HG03025 (cell line): ENCODE measurements around the gene ARF1.

ENCODE experiments used
- ATAC-seq: cut with Tn5 transposase; IDR thresholded peaks from one replicate; pipeline ENCODE4 v1.9.1; 2021; ENCODE audit warnings: mild to moderate bottlenecking, moderate library complexity; ENCODE audit not compliant: unreplicated experiment, low FRiP score

ARF1 gene

GRCh38 chr1:228084325-228084724, 1.8 kb downstream of the ARF1 start:
- no peak for ATAC-seq

- no peak for ATAC-seq
Measured at GRCh38 chr1:228084797-228085196, 2.3 kb downstream of the ARF1 start.

GRCh38 chr1:228085287-228085951, 2.9 kb downstream of the ARF1 start:
- no peak for ATAC-seq

DNA sequence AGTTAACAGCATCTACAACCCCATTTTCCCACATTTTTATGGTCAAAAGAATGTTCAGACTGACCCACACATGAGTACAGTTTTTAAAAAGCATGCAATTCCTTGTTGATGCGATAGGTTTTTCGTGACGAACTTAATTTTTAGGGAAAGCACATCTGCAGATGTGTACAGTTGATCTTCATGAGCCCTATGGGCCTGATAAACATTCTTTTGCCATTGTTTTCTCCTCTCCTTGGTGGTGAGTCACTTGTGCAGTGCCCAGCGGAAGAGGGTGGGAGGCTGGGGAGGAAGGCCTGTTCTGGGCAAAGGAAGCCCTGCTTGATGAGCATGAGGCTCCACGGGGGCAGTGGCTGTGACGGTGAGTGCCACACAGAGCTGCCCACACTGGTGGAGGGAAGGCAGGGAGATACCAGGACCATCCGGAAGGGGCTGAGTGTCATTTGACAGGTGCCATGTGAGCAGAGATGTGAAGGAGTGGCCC, 5.3 kb downstream of the ARF1 start:
- no peak for ATAC-seq

DNA sequence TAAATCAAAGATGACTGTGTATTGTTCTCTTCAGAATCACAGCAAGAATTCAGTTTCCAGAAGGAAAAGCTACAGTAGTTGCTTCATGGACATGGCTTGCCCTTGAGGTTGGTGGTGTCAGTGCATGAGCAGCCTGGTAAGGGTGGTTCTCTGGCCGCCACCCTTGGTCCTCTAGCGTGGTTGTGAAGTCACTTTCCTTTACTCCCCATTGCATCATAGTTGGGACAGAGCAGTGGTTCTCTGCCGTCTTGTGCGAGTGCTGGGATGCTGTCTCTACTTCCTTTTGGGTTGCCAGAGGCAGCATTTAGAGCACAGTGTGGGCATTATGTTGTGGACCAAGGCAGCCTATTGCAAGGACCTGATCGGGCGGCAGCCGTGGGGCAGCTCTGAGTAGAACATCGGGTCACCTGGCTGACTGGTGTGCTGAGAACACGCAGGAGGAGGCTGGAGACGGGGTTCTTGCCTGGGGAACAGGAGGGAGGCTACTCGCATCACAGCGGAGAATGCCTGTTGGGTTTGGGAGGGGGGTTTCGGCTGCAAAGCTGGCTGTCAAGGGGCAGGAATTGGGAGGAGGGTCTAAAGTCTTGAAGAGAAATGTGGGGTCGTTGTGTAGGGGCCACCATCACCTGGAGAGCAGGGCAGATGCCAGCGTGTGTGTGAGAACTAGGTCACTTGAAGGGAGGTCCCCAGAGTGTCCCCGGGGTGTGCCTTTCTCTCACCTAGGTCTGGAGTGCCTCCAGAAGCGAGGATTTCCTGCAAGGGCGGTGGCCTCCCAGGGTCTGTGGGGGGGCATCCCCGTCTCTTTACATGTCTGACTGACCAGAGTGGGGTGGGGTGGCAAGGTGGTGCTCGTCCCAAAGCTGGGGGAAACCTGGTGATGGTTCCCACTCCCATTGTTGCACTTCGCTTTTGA, 6.3 kb downstream of the ARF1 start:
- no peak for ATAC-seq

DNA sequence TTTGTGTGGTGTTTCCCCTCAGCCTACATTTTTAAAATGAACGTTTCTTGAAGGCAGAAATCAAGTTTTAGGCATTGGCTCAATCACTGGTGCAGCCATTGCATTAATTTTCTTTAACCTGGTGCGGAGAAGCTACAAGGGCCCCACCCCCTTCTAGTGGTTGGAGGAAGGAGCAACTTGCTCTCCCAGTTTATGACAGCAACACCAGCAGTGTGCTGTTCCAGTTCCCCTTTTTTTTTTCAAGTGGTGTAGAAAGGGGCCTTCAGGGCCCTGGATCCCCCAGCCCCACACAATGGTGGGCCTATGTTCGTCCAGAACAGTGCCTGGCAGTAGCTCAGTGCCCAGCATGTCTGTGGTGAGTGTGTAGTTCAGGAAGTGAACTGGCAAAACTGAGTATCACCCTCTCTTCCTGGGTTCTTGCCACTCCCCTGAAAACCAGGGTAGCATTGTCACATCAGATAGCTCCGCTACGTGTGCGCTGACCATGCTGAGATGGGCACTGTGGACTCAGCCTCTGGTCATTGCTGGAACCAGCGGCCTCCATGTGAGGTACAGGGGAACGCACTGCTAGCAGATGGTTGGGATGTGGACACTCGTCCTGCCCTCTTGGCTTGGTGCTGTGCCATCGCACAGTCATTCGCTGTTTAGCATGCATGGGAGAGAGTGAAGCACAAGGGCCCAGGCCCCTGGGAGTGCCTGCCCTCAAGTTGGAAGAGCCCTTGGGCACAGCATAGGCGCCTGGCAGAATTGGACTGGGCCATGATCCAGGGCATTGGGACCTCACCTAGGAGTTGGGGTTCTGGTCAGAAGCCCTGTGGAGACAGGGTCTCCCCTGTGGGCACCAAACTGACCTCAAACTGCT, 7.2 kb downstream of the ARF1 start:
- ATAC-seq, result no peak

GRCh38 chr1:228090613-228091081, 8.1 kb downstream of the ARF1 start:
- no peak for ATAC-seq

DNA sequence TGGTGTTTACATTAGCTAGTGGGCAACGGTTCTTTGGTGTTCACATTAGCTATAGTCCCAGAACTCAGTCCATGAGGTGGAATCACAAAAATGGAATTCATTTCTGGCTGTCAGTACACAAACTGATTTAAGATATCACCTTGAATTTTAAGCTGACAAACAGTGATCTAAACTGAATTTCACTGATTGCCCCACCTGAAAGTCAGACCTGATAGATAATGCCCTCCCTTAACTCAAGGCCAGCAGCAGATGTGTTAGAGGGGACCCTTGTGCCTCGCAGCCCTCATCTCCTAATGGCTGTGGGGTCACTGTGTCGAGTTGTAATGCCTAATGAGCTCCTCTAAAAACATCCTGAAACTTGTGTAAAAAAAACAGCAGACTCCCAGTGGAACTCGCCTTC, 8.6 kb downstream of the ARF1 start:
- ATAC-seq, result no peak

- ATAC-seq, result no peak
Measured at GRCh38 chr1:228092342-228093049, 10.0 kb downstream of the ARF1 start.

- no peak for ATAC-seq
Measured at GRCh38 chr1:228093050-228093906, 10.8 kb downstream of the ARF1 start.

DNA sequence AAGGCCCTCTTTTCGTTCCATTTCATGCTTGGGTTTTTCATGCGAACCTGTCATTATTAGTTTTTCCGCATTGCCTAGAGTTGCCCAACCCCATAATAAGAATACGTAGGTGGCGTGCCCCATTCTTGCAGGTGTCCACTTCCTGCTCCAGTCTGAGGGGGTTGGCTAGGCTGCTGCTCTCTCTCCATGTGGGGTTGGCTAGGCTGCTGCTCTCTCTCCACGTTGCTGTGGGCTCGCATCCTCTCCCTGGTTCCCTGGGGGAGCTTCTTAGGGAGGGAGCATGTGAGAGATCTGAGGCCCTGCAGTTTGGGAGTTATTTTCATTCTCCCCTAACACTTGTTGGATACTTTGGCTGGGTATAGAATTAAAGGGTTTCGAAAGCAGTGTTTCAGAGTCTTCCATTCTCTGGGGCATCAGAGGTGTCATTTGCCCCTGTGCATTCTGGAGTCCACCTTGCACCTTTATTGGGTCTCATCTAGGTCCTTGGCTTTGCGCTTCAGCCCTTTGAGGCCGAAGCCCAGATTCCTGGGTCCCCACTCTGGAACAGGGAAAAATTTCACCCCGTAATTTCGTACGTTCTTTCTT, 12.0 kb downstream of the ARF1 start:
- ATAC-seq, result no peak

- ATAC-seq, result no peak
Measured at GRCh38 chr1:228095161-228095560, 12.7 kb downstream of the ARF1 start.

- no peak for ATAC-seq
Measured at GRCh38 chr1:228095938-228096337, 13.4 kb downstream of the ARF1 start.

- ATAC-seq, result no peak
Measured at GRCh38 chr1:228096416-228097332, 14.2 kb downstream of the ARF1 start.

DNA sequence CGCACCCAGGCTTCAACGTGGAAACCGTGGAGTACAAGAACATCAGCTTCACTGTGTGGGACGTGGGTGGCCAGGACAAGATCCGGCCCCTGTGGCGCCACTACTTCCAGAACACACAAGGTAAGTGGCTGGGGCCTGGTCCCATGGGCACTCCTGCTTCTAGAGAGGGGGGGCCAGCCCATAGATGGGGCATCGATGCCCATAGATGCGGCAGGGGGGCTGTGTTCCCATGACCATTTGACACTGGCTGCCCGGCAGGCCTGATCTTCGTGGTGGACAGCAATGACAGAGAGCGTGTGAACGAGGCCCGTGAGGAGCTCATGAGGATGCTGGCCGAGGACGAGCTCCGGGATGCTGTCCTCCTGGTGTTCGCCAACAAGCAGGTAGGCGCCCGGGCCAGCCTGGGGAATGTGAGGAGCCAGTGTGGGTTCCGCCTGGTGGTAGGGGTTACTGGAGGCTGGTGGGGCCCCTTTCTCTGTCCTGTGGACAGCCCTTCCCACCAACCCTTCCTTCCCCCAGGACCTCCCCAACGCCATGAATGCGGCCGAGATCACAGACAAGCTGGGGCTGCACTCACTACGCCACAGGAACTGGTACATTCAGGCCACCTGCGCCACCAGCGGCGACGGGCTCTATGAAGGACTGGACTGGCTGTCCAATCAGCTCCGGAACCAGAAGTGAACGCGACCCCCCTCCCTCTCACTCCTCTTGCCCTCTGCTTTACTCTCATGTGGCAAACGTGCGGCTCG, 15.0 kb downstream of the ARF1 start:
- no peak for ATAC-seq

DNA sequence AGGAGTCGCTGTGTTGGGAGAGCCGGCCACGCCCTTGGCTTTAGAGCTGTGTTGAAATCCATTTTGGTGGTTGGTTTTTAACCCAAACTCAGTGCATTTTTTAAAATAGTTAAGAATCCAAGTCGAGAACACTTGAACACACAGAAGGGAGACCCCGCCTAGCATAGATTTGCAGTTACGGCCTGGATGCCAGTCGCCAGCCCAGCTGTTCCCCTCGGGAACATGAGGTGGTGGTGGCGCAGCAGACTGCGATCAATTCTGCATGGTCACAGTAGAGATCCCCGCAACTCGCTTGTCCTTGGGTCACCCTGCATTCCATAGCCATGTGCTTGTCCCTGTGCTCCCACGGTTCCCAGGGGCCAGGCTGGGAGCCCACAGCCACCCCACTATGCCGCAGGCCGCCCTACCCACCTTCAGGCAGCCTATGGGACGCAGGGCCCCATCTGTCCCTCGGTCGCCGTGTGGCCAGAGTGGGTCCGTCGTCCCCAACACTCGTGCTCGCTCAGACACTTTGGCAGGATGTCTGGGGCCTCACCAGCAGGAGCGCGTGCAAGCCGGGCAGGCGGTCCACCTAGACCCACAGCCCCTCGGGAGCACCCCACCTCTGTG, 15.9 kb downstream of the ARF1 start:
- ATAC-seq, result no peak

- ATAC-seq, result no peak
Measured at GRCh38 chr1:228099331-228099732, 16.8 kb downstream of the ARF1 start.
